IPS-NIHi11 (cell line): Measurements from ENCODE around the gene B4GALT2.

Source experiments
- DNase-seq: peaks from one replicate; pipeline ENCODE4 v3.0.0; 2012; ENCODE audit warnings: mixed read lengths, low spot score

B4GALT2 gene, protein sequence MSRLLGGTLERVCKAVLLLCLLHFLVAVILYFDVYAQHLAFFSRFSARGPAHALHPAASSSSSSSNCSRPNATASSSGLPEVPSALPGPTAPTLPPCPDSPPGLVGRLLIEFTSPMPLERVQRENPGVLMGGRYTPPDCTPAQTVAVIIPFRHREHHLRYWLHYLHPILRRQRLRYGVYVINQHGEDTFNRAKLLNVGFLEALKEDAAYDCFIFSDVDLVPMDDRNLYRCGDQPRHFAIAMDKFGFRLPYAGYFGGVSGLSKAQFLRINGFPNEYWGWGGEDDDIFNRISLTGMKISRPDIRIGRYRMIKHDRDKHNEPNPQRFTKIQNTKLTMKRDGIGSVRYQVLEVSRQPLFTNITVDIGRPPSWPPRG

DNA sequence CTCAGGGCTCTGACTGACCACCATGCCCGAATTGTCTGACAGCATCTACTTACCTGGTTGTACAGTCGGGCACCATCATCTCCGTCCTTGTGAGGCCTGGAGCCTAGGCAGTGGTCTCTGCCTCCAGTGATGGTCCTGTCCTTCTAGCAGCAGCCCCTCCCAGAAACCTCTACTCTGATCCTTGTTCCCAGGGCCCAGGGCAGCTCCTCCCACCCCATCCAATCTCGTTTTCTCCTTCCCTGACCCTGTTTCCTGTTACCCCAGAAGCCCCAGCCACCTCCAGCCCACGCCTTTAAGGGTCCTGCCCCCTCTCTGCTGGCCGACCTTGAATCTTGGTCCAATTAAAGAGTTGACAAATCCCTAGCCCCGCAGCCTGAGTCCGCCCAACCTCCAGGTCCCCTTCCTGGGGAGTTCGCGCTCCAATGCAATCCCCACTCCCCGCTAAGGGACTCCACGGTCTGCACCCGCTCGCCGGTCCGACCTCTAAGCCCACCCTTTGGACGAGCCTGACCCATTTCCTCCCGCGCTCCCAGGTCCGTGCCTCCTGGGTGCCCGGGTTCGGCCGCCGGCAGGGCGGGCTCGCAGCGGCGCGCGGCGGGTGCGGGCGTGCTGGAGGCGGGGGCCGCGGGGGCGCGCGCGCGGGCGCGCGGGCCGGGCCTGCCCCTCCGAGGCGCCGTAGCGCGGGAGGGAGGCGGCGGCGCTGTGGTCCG lies at the start of gene B4GALT2:
Gene B4GALT2, plus strand, starts transcription at position 660 of the 710 bp plus-strand sequence. CDS start 1,951 bp downstream, outside the sequence.
- DNase-seq: peak; percentile 95

- DNase-seq: peak; percentile 69
Measured at GRCh38 chr1:43930168-43930948, 48.7 kb upstream of the B4GALT2 start.

GRCh38 chr1:43930949-43931275 lies 48.1 kb upstream of the B4GALT2 start:
- no peak for DNase-seq

- no peak for DNase-seq
Measured at GRCh38 chr1:43931711-43932660, 47.0 kb upstream of the B4GALT2 start.

DNA sequence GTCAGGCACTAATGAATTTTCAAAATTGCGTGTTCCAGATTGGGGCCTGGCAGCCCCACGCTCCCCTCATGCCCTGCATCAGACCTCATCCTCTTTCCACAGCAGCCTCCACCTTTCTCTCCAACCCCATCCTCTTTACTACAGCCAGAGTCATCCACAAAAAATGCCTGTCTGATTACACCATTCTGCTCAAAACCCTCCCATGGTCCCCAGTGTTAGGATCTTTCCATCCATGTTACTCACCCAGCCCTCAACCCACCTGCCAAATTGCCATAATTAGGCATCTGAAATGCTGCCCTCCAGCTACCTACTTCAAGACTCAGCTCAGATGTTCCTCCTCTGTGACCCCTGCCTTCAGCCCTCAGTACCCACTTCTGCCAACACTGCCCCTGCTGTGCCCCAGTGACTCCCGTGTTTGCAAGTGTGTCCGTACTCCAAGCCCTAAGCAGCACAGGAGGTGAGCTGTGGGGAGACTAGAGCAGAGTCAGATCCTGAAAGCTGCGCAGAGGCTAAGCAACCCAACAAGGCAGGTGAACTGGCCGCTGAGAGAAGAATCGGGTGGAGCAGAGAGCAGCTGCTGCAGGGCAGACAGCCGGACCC lies 46.1 kb upstream of the B4GALT2 start:
- DNase-seq: no peak

DNA sequence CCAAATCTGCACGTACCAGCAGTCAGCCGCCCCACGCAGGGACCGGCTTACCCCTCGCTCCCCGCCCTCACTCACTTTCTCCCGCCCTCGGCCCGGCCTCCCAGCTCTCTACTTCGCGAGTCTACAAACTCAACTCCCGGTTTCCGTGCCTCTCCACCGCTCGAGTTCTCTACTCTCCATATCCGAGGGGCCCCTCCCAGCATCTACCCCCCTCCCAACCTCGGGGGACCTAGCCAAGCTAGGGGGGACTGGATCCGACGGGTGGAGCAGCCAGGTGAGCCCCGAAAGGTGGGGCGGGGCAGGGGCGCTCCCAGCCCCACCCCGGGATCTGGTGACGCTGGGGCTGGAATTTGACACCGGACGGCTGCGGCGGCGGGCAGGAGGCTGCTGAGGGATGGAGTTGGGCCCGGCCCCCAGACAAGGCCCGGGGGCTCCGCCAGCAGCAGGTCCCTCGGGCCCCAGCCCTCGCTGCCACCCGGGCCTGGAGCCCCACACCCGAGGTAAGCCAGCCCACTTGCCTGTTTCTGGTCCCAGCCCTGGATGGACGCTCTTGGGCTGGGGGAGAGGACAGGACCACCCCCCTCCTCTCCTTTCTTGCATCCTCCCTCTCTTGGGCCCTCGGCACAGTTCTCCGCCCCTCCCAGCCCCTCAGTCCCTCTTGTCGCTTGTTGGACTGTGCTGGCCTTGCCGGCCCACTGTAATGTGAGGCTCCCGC lies 45.5 kb upstream of the B4GALT2 start, which contains the start of gene ARTN:
Gene ARTN, plus strand, starts transcription at position 416 of the 715 bp plus-strand sequence. CDS start 1,856 bp downstream, outside the sequence.
- peak; percentile 89 for DNase-seq

DNA sequence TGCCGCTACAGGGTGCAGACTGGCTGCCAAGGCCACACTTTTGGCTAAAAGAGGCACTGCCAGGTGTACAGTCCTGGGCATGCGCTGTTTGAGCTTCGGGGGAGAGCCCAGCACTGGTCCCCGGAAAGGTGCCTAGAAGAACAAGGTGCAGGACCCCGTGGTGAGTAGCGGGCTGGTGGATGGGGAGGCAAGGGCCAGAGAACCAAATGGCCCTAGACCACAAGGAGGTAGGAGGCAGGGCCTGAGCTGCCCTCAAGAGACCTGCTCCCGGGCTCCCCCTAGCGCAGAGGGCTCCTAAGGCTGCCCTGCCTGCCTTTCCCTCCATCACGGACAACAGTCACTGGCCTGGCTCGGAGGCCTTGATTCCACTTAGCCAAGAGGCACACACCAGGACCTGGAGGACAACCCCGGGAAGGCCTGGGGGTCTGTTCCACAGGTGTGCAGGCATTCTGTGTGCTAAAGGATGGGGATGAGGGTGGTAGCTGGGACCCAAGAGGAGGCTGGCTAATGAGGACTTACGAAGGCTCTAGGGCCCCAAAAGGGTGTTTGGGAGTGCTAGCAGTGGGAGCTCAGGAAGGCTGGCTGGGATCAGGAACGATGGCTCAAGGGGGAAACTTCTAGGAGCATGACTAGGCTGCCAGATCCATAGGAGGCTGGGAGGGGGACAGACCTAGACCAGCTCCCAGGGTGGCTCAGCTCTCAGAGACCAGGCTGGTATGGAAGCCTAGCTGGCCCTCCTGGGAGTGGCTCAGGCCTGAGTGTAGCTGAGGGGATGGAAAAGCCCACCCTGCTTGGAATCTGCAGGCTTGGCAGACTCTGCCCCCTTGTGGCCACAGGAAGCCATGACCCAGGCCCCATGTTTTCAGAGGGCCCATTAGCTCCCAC lies 44.7 kb upstream of the B4GALT2 start:
- peak; percentile 86 for DNase-seq

- DNase-seq: no peak
Measured at GRCh38 chr1:43934986-43935324, 44.1 kb upstream of the B4GALT2 start.

DNA sequence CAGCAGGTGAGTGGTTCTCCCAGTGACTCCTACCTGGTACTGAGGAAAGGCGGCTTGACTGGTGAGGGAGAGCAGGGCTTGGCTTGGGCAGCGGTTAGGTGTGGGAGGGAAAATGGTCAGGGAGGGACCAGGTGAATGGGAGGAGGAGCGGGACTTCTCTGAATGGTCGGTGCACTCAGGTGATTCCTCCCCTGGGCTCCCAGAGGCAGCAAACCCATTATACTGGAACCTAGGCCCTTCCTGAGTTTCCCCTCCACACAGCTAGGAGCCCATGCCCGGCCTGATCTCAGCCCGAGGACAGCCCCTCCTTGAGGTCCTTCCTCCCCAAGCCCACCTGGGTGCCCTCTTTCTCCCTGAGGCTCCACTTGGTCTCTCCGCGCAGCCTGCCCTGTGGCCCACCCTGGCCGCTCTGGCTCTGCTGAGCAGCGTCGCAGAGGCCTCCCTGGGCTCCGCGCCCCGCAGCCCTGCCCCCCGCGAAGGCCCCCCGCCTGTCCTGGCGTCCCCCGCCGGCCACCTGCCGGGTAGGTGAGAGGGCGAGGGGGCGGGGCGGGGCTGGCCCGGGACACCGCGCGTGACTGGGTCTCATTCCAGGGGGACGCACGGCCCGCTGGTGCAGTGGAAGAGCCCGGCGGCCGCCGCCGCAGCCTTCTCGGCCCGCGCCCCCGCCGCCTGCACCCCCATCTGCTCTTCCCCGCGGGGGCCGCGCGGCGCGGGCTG lies 43.1 kb upstream of the B4GALT2 start:
- DNase-seq: peak; percentile 70

DNA sequence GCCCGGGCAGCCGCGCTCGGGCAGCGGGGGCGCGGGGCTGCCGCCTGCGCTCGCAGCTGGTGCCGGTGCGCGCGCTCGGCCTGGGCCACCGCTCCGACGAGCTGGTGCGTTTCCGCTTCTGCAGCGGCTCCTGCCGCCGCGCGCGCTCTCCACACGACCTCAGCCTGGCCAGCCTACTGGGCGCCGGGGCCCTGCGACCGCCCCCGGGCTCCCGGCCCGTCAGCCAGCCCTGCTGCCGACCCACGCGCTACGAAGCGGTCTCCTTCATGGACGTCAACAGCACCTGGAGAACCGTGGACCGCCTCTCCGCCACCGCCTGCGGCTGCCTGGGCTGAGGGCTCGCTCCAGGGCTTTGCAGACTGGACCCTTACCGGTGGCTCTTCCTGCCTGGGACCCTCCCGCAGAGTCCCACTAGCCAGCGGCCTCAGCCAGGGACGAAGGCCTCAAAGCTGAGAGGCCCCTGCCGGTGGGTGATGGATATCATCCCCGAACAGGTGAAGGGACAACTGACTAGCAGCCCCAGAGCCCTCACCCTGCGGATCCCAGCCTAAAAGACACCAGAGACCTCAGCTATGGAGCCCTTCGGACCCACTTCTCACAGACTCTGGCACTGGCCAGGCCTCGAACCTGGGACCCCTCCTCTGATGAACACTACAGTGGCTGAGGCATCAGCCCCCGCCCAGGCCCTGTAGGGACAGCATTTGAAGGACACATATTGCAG lies 42.4 kb upstream of the B4GALT2 start:
- DNase-seq: peak; percentile 68

- no peak for DNase-seq
Measured at GRCh38 chr1:43937179-43937865, 41.7 kb upstream of the B4GALT2 start.

- DNase-seq: no peak
Measured at GRCh38 chr1:43938383-43938782, 40.6 kb upstream of the B4GALT2 start.

- DNase-seq: no peak
Measured at GRCh38 chr1:43938892-43939587, 40.0 kb upstream of the B4GALT2 start.

DNA sequence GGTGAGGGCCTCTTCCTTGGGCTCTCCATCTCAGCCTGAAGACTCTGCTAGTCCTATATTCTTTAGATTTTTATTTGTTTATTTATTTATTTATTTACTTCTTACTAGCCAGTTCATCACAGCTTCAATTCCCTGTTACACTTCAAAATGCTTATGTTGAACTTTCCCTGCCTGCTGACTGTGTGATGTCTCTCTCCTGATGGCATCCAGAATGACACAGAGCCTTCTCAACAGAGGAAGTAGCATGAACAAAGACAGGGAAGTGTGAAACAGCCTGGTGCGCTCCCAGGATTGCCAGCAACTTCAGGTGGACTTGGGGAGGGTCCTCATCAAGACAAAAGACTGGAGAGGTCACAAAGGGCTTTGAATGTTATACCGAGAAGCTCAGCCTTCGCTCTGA lies 36.6 kb upstream of the B4GALT2 start:
- no peak for DNase-seq

GRCh38 chr1:43944860-43945259 lies 34.1 kb upstream of the B4GALT2 start:
- DNase-seq: no peak

DNA sequence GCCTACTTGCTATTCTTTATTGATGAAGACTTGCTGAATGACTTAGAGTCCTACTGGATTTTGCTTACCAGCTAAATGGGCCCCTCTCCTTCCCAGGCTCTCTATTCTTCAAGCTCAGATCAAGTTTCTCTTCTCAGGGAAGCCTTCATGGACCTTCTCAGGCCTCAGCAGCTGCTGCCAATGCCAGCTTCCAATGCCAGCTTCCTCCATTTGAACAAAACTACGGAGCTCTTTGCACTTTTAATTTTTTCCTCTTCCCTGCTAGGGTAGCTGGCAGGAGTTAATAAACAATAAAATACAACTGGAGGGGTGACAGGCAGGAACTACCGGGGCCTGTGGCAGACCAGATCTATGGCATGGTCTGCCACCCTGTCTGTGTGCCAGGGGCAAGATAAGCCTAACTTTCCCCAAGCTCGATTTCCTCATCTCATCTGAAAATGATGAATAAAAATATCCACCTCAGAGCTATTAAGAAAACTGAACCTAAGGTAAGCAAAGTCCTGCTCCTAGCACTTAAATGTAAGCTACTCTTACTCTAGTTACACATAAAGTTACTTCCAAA lies 33.3 kb upstream of the B4GALT2 start:
- no peak for DNase-seq
